ENCODE measurements around the gene CRHR1.

DNA sequence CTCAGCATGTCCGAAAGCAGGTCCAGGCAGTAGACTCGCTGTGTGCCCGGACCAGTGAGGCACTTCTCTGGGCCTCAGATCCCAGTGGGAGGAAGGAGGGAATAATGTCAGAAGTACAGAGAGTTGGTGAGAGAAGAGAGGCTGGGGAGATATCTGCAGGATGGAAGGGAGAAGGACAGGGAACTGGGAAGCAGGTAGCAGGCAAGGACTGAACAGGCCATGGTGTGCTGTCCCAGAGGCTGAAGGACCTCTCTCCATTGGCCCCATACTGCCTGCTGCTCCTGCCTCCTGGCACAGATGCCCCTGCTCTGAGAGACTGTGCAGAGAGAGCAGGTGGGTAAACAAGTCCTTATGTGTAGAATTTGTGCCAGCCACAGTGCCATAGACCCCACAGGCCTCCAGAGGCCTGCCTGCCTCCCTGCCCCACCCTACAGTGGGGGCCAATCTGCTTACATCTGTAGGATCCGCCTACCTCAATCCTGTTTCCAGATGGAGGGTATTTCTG lies 34.2 kb upstream of the CRHR1 start:
- TF ChIP-seq, protein P1, sequence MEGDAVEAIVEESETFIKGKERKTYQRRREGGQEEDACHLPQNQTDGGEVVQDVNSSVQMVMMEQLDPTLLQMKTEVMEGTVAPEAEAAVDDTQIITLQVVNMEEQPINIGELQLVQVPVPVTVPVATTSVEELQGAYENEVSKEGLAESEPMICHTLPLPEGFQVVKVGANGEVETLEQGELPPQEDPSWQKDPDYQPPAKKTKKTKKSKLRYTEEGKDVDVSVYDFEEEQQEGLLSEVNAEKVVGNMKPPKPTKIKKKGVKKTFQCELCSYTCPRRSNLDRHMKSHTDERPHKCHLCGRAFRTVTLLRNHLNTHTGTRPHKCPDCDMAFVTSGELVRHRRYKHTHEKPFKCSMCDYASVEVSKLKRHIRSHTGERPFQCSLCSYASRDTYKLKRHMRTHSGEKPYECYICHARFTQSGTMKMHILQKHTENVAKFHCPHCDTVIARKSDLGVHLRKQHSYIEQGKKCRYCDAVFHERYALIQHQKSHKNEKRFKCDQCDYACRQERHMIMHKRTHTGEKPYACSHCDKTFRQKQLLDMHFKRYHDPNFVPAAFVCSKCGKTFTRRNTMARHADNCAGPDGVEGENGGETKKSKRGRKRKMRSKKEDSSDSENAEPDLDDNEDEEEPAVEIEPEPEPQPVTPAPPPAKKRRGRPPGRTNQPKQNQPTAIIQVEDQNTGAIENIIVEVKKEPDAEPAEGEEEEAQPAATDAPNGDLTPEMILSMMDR (IDR thresholded peaks at IDR 0.05) = no peak
- TF ChIP-seq EP300 (IDR thresholded peaks at IDR 0.05) (no peak), POLR2A (IDR thresholded peaks at IDR 0.05) (no peak), POLR2AphosphoS5 (IDR thresholded peaks at IDR 0.05) (no peak)
